Activated CD8-positive, alpha-beta T cell treated with anti-CD3 and anti-CD28 coated beads, Interleukin-2, amount 10 ng/mL, durations not matched to agents 7 days and 5 days (primary cell): Measurements from ENCODE around the gene MRPS18B. TPM values are rescaled to one million over a fixed set of nuclear protein-coding genes. Genes with fewer than 3 reads are reported as not detected.

Experiments used
- ATAC-seq: fragments of 150-1000 bp; cut with Tn5 transposase; one replicate; pipeline ENCODE4 v1.10.0; 2021; ENCODE audit warnings: moderate library complexity
- CTCF ChIA-PET: fragments of 350-600 bp; sonication (Branson Sonifier 250); formaldehyde crosslinking; loops from one replicate; lab custom pipeline; 2021; ENCODE audit warnings: antibody characterized with exemption; lab: Charles Lee
- POLR2A ChIA-PET: fragments of 350-600 bp; sonication (Branson Sonifier 250); formaldehyde crosslinking; loops from one replicate; lab custom pipeline; 2021; ENCODE audit warnings: antibody characterized with exemption; lab: Charles Lee
- DNase-seq: peaks from one replicate; pipeline ENCODE4 v3.0.0-alpha.2; 2020
- H3K27ac Mint-ChIP-seq: one replicate; pipeline ENCODE4 v1.8.0; 2021; ENCODE audit warnings: mild to moderate bottlenecking, mixed read lengths
- H3K27me3 Mint-ChIP-seq: one replicate; pipeline ENCODE4 v1.8.0; 2021; ENCODE audit warnings: low read depth, mixed read lengths
- H3K36me3 Mint-ChIP-seq: one replicate; pipeline ENCODE4 v1.8.0; 2021; ENCODE audit warnings: low read depth, mixed read lengths
- H3K4me1 Mint-ChIP-seq: one replicate; pipeline ENCODE4 v1.8.0; 2021; ENCODE audit warnings: low read depth, mixed read lengths
- H3K4me3 Mint-ChIP-seq: one replicate; pipeline ENCODE4 v1.8.0; 2021; ENCODE audit warnings: mild to moderate bottlenecking, mixed read lengths
- H3K9me3 Mint-ChIP-seq: one replicate; pipeline ENCODE4 v1.8.0; 2022; ENCODE audit warnings: mixed read lengths; ENCODE audit not compliant: insufficient read depth
- total RNA-seq, 2 experiments: library from RNA; stranded (reverse); gene quantifications; one replicate each; pipeline ENCODE4 v1.2.3, GENCODE V29; 2021

Gene MRPS18B
- total RNA-seq, 2 experiments from 2014 or later = 43.2 to 43.6 TPM

GRCh38 chr6:30640481-30640880 is 22.8 kb downstream of the MRPS18B start:
- no peaks in the 10 kb centered on the region for H3K9me3 Mint-ChIP-seq
- H3K4me3 Mint-ChIP-seq = no peak overlapping the region
- DNase-seq (no peak), ATAC-seq (peak; percentile 57)
- H3K36me3 Mint-ChIP-seq = peaks cover 17% of the 10 kb centered on the region
- no peaks in the 10 kb centered on the region for H3K27me3 Mint-ChIP-seq
- H3K27ac Mint-ChIP-seq = peak overlapping the region; percentile 83
- H3K4me1 Mint-ChIP-seq = peaks cover 25% of the 10 kb centered on the region
- CTCF ChIA-PET = interaction anchor here (0.9 to 2.1 kb wide), 17 partner anchors 11 to 447 kb away, joined by 3 to 9 read pairs (median 5); partner anchors contain the start of genes DHX16, MDC1 and MRPS18B
- POLR2A ChIA-PET = interaction anchor here (0.5 to 2.1 kb wide), 4 partner anchors 23 to 41 kb away, joined by 4 to 12 read pairs (median 6); partner anchors contain the start of genes MRPS18B and PPP1R10

- Mint-ChIP-seq H3K27me3 (no peaks in the 10 kb centered on the region), H3K4me1 (peaks cover 30% of the 10 kb centered on the region), H3K4me3 (peak overlapping the region; percentile 7), H3K9me3 (no peaks in the 10 kb centered on the region), H3K27ac (peak overlapping the region; percentile 83), H3K36me3 (peaks cover 14% of the 10 kb centered on the region)
- POLR2A ChIA-PET = interaction anchor here (0.5 to 2.1 kb wide), 5 partner anchors 11 to 42 kb away, joined by 3 to 12 read pairs (median 4); partner anchors contain the start of genes MRPS18B and PPP1R10
- DNase-seq (peak; percentile 64), ATAC-seq (peak; percentile 86)
- CTCF ChIA-PET = interaction anchor here (0.8 to 2.1 kb wide), 16 partner anchors 11 to 446 kb away, joined by 3 to 9 read pairs (median 5); partner anchors contain the start of genes DHX16, MDC1 and MRPS18B
Observed at GRCh38 chr6:30641048-30641447, 23.4 kb downstream of the MRPS18B start.

GRCh38 chr6:30643656-30644055 is 26.0 kb downstream of the MRPS18B start:
- no peaks in the 10 kb centered on the region for H3K27me3 Mint-ChIP-seq
- H3K9me3 Mint-ChIP-seq = no peaks in the 10 kb centered on the region
- POLR2A ChIA-PET = no interaction called here
- H3K27ac Mint-ChIP-seq = peak overlapping the region; percentile 44
- H3K4me1 Mint-ChIP-seq = peaks cover 45% of the 10 kb centered on the region
- ATAC-seq = no peak
- H3K36me3 Mint-ChIP-seq = peaks cover 19% of the 10 kb centered on the region
- H3K4me3 Mint-ChIP-seq = no peak overlapping the region
- CTCF ChIA-PET = interaction anchor here (1.8 kb wide), 2 partner anchors 87 kb away, joined by 5 to 8 read pairs; no protein-coding TSS in a partner anchor
- DNase-seq = no peak

GRCh38 chr6:30644769-30645168 is 27.1 kb downstream of the MRPS18B start:
- ATAC-seq (no peak), DNase-seq (no peak)
- H3K36me3 Mint-ChIP-seq = peaks cover 25% of the 10 kb centered on the region
- no peaks in the 10 kb centered on the region for H3K27me3 Mint-ChIP-seq
- H3K4me1 Mint-ChIP-seq = peaks cover 52% of the 10 kb centered on the region
- peak overlapping the region; percentile 3 for H3K27ac Mint-ChIP-seq
- CTCF ChIA-PET = interaction anchor here (1.0 to 1.8 kb wide), 3 partner anchors 34 to 86 kb away, joined by 3 to 8 read pairs (median 3); no protein-coding TSS in a partner anchor
- H3K9me3 Mint-ChIP-seq = no peaks in the 10 kb centered on the region
- no peak overlapping the region for H3K4me3 Mint-ChIP-seq
- POLR2A ChIA-PET = interaction anchor here (0.7 kb wide), 1 partner anchor 360 kb away, joined by 7 read pairs; no protein-coding TSS in a partner anchor

GRCh38 chr6:30645989-30646388 is 28.3 kb downstream of the MRPS18B start:
- ChIA-PET CTCF (interaction anchor here (1.2 to 1.4 kb wide), 2 partner anchors 27 to 33 kb away, joined by 3 to 7 read pairs; partner anchors contain the start of gene DHX16), POLR2A (interaction anchor here (1.1 to 1.5 kb wide), 3 partner anchors 28 to 71 kb away, joined by 5 to 13 read pairs (median 11); partner anchors contain the start of genes MDC1, MRPS18B and PPP1R10)
- Mint-ChIP-seq H3K27ac (no peak overlapping the region), H3K4me3 (peak overlapping the region; percentile 91), H3K9me3 (no peaks in the 10 kb centered on the region), H3K4me1 (peaks cover 43% of the 10 kb centered on the region), H3K36me3 (peaks cover 27% of the 10 kb centered on the region), H3K27me3 (no peaks in the 10 kb centered on the region)
- DNase-seq (no peak), ATAC-seq (no peak)

GRCh38 chr6:30646450-30647241 is 29.0 kb downstream of the MRPS18B start, which contains the start of gene C6orf136:
Gene C6orf136, plus strand, starts transcription at chr6:30647133. Its CDS starts 99 bp downstream, at chr6:30647232.
- peak; percentile 80 for ATAC-seq
- peak; percentile 96 for DNase-seq
- POLR2A ChIA-PET = interaction anchor here (1.0 to 1.5 kb wide), 4 partner anchors 29 to 71 kb away, joined by 3 to 13 read pairs (median 8); partner anchors contain the start of genes MDC1, MRPS18B and PPP1R10

GRCh38 chr6:30647242-30648116 is 29.8 kb downstream of the MRPS18B start:
- Mint-ChIP-seq H3K4me1 (peaks cover 33% of the 10 kb centered on the region), H3K27ac (peak overlapping the region; percentile 93)
- POLR2A ChIA-PET = interaction anchor here (0.7 to 1.5 kb wide), 8 partner anchors 11 to 70 kb away, joined by 3 to 13 read pairs (median 4); partner anchors contain the start of genes MDC1, MRPS18B and PPP1R10

More at GRCh38 chr6:30646450-30647241, 29.0 kb downstream of the MRPS18B start, which contains the start of gene C6orf136:
- Mint-ChIP-seq H3K27ac (peak within 1 kb of the TSS; percentile 93), H3K9me3 (no peaks in the 10 kb centered on the region), H3K4me1 (peaks cover 38% of the 10 kb centered on the region), H3K4me3 (peak within 1 kb of the TSS; percentile 91), H3K36me3 (peaks cover 32% of the 10 kb centered on the region), H3K27me3 (no peaks in the 10 kb centered on the region)
- CTCF ChIA-PET = interaction anchor here (1.4 kb wide), 1 partner anchor 26 kb away, joined by 7 read pairs; the partner anchor contains the start of gene DHX16

GRCh38 chr6:30651143-30651542 is 33.5 kb downstream of the MRPS18B start:
- Mint-ChIP-seq H3K36me3 (peaks cover 48% of the 10 kb centered on the region), H3K27ac (no peak overlapping the region), H3K9me3 (no peaks in the 10 kb centered on the region), H3K4me3 (no peak overlapping the region), H3K27me3 (no peaks in the 10 kb centered on the region), H3K4me1 (peaks cover 22% of the 10 kb centered on the region)
- ATAC-seq (no peak), DNase-seq (no peak)
- POLR2A ChIA-PET = interaction anchor here (0.7 to 1.2 kb wide), 6 partner anchors 10 to 74 kb away, joined by 3 to 4 read pairs (median 3); partner anchors contain the start of gene PPP1R10
- CTCF ChIA-PET = interaction anchor here (1.0 to 1.4 kb wide), 3 partner anchors 21 to 106 kb away, joined by 3 read pairs; partner anchors contain the start of gene DHX16

More at GRCh38 chr6:30647242-30648116, 29.8 kb downstream of the MRPS18B start:
- Mint-ChIP-seq H3K27me3 (no peaks in the 10 kb centered on the region), H3K36me3 (peaks cover 37% of the 10 kb centered on the region), H3K9me3 (no peaks in the 10 kb centered on the region), H3K4me3 (peak overlapping the region; percentile 91)
- CTCF ChIA-PET = interaction anchor here (0.8 to 1.5 kb wide), 7 partner anchors 18 to 440 kb away, joined by 3 to 7 read pairs (median 3); partner anchors contain the start of genes DHX16, MRPS18B and PPP1R10
- peak; percentile 82 for DNase-seq
- ATAC-seq = peak; percentile 82

- ATAC-seq (no peak), DNase-seq (no peak)
- no peak overlapping the region for H3K4me3 Mint-ChIP-seq
- POLR2A ChIA-PET = interaction anchor here (0.6 kb wide), 1 partner anchor 12 kb away, joined by 5 read pairs; no protein-coding TSS in a partner anchor
- peaks cover 58% of the 10 kb centered on the region for H3K36me3 Mint-ChIP-seq
- H3K27ac Mint-ChIP-seq = no peak overlapping the region
- peaks cover 2% of the 10 kb centered on the region for H3K4me1 Mint-ChIP-seq
- H3K9me3 Mint-ChIP-seq = no peaks in the 10 kb centered on the region
- CTCF ChIA-PET = interaction anchor here (0.6 kb wide), 1 partner anchor 16 kb away, joined by 3 read pairs; no protein-coding TSS in a partner anchor
- H3K27me3 Mint-ChIP-seq = no peaks in the 10 kb centered on the region
Observed at GRCh38 chr6:30654798-30655742, 37.4 kb downstream of the MRPS18B start.
